Activated T-cell treated with anti-CD3 and anti-CD28 coated beads, Interleukin-2, amount 50 U/mL, for 1 hour (primary cell): ENCODE results near the gene SURF2.
"Not testable (repeated sequence)": the region's sequence is repeated elsewhere in the genome, so short reads cannot be mapped to it uniquely, and the experiment has no call there.

Source experiments
- DNase-seq: peaks from one replicate; pipeline ENCODE4 v3.0.0-alpha.2; 2020

The SURF2 gene

GRCh38 chr9:133359399-133360175 lies 3.2 kb downstream of the SURF2 start:
- peak; percentile 34 for DNase-seq

GRCh38 chr9:133360400-133361393 lies 4.3 kb downstream of the SURF2 start:
- DNase-seq, result no peak

GRCh38 chr9:133361507-133362092 lies 5.2 kb downstream of the SURF2 start:
- DNase-seq, result no peak

- no peak for DNase-seq
Measured at GRCh38 chr9:133362359-133363044, 6.2 kb downstream of the SURF2 start.

GRCh38 chr9:133366435-133366834 lies 10.1 kb downstream of the SURF2 start:
- DNase-seq, result no peak

- no peak for DNase-seq
Measured at GRCh38 chr9:133367221-133367620, 10.9 kb downstream of the SURF2 start.

- DNase-seq, result no peak
Measured at GRCh38 chr9:133367778-133368177, 11.4 kb downstream of the SURF2 start.

GRCh38 chr9:133368249-133368881 lies 12.0 kb downstream of the SURF2 start:
- no peak for DNase-seq

GRCh38 chr9:133369422-133369821 lies 13.1 kb downstream of the SURF2 start:
- DNase-seq, result no peak

GRCh38 chr9:133369933-133370332 lies 13.6 kb downstream of the SURF2 start:
- DNase-seq, result no peak

GRCh38 chr9:133370685-133371084 lies 14.3 kb downstream of the SURF2 start:
- DNase-seq, result peak; percentile 43

- peak; percentile 70 for DNase-seq
Measured at GRCh38 chr9:133371261-133371711, 14.9 kb downstream of the SURF2 start.

GRCh38 chr9:133372144-133372543 lies 15.8 kb downstream of the SURF2 start:
- no peak for DNase-seq

- no peak for DNase-seq
Measured at GRCh38 chr9:133374612-133375115, 18.3 kb downstream of the SURF2 start.

GRCh38 chr9:133375116-133375723 lies 18.9 kb downstream of the SURF2 start:
- no peak for DNase-seq

GRCh38 chr9:133375724-133376654 lies 19.6 kb downstream of the SURF2 start, which contains the start of the genes STKLD1 and SURF4:
Gene STKLD1 (plus strand): TSS chr9:133376366. CDS start chr9:133376474, 108 bp downstream.
Gene SURF4 (minus strand): TSS chr9:133376060. CDS start chr9:133375969, 91 bp downstream.
- peak; percentile 98 for DNase-seq

- DNase-seq, result not testable (repeated sequence)
Measured at GRCh38 chr9:133377280-133377679, 20.9 kb downstream of the SURF2 start.

GRCh38 chr9:133377721-133378216 lies 21.4 kb downstream of the SURF2 start:
- no peak for DNase-seq

GRCh38 chr9:133378408-133378962 lies 22.1 kb downstream of the SURF2 start:
- DNase-seq, result no peak
